Fibroblast of lung (primary cell): ENCODE results near the gene OS9. TPM values are rescaled to one million over a fixed set of nuclear protein-coding genes. Genes with fewer than 3 reads are reported as not detected.
A peak's percentile ranks its signal among the peaks of the same experiment; 100 is the strongest.

Source experiments
- DNase-seq, 2 donors: peaks; one replicate each; pipeline versions ENCODE4 v3.0.0 to v3.0.0-alpha.2; 2010; ENCODE audit warnings: low read depth in 2 of 2
- H2AFZ ChIP-seq: 2 replicates; pipeline ENCODE4 v1.5.1; 2012; ENCODE audit warnings: low read length, control low read depth, inconsistent platforms
- H3K27ac ChIP-seq: 2 replicates; pipeline ENCODE4 v1.5.1; 2011; ENCODE audit warnings: low read length, control low read depth; ENCODE audit not compliant: insufficient read depth
- H3K27me3 ChIP-seq: 2 replicates; pipeline ENCODE4 v1.5.1; 2011; ENCODE audit warnings: mild to moderate bottlenecking, low read length; ENCODE audit not compliant: control insufficient read depth, insufficient read depth
- H3K36me3 ChIP-seq: 2 replicates; pipeline ENCODE4 v1.5.1; 2011; ENCODE audit warnings: low read length; ENCODE audit not compliant: control insufficient read depth, insufficient read depth
- H3K4me1 ChIP-seq: 2 replicates; pipeline ENCODE4 v1.5.1; 2011; ENCODE audit warnings: low read length; ENCODE audit not compliant: control insufficient read depth, insufficient read depth; ENCODE audit errors: extremely low read depth
- H3K4me2 ChIP-seq: 2 replicates; pipeline ENCODE4 v1.5.1; 2011; ENCODE audit warnings: low read length, control low read depth; ENCODE audit not compliant: insufficient read depth; ENCODE audit errors: extremely low read depth
- H3K4me3 ChIP-seq, 4 experiments: fragments of 200-600 bp in 1 of 4; sonication (generic) in 1 of 4; replicated peaks in 1 of 4; 2 replicates each; pipeline ENCODE4 v1.5.1; 2011 to 2016; ENCODE audit warnings: low read length in 4 of 4, low read depth in 3 of 4, mild to moderate bottlenecking in 3 of 4, control low read depth in 2 of 4, inconsistent platforms in 1 of 4, mixed read lengths in 1 of 4; ENCODE audit not compliant: insufficient read depth in 1 of 4; ENCODE audit errors: control extremely low read depth in 1 of 4
- H3K79me2 ChIP-seq: 2 replicates; pipeline ENCODE4 v1.5.1; 2012; ENCODE audit warnings: mild to moderate bottlenecking, low read length, inconsistent platforms; ENCODE audit not compliant: control insufficient read depth, insufficient read depth
- H3K9ac ChIP-seq: 2 replicates; pipeline ENCODE4 v1.5.1; 2011; ENCODE audit warnings: mild to moderate bottlenecking, low read length, control low read depth; ENCODE audit not compliant: insufficient read depth
- H3K9me3 ChIP-seq: 2 replicates; pipeline ENCODE4 v1.5.1; 2012; ENCODE audit warnings: low read depth, low read length; ENCODE audit not compliant: control insufficient read depth, insufficient read depth
- H4K20me1 ChIP-seq: 2 replicates; pipeline ENCODE4 v1.5.1; 2011; ENCODE audit warnings: low read length; ENCODE audit not compliant: control insufficient read depth, insufficient read depth; ENCODE audit errors: extremely low read depth
- EZH2 ChIP-seq: IDR thresholded peaks from 2 replicates; pipeline ENCODE4 v1.5.1; 2012; ENCODE audit warnings: low read length, control low read depth, mild to moderate bottlenecking; ENCODE audit errors: missing control alignments
- polyA plus RNA-seq, 2 donors: library from polyadenylated mRNA; depleted of rRNA in 1 of 2; stranded (reverse) in 1 of 2; unstranded in 1 of 2; fragments of >200 nt; gene quantifications; 2 replicates each; pipeline ENCODE4 v1.2.1, GENCODE V29; 2011 to 2012; ENCODE audit warnings: missing spikeins in 1 of 2
- total RNA-seq: library from RNA; depleted of rRNA; stranded (reverse); fragments of >200 nt; gene quantifications from 2 replicates; pipeline ENCODE4 v1.2.1, GENCODE V29; 2014
- TF ChIP-seq, protein P1 (sequence below), 2 donors: IDR thresholded peaks in 1 of 2; conservative IDR thresholded peaks in 1 of 2; 1 replicate in 1 of 2; 2 replicates in 1 of 2; pipeline ENCODE4 v1.5.1; 2011 to 2012; ENCODE audit warnings: low read length in 2 of 2, control low read depth in 1 of 2, inconsistent platforms in 1 of 2, low read depth in 1 of 2, mild to moderate bottlenecking in 1 of 2

OS9 gene
- total and polyA plus RNA-seq, 2 donors (not counting 1 experiment from before 2014, with no cell fraction given): 170 to 316 TPM

DNA sequence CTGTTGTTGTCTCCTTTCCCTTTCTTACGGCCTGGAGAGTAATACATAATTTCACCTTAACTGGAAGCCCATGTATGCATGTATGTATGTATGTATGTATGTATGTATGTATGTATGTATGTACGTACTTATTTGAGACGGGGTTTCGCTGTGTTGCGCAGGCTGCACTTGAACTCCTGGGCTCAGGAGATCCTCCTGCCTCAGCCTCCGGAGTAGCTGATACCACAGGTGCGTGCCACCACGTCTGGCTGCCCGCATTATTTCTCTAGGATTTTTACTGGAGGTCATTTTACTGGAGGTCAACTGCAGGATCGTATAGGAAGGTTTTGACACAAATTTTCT, 644 bp upstream of the OS9 start:
- H3K4me3 ChIP-seq: peak overlapping the region in 1 of 4 experiments; percentile 16
- peak overlapping the region; percentile 60 for H3K4me2 ChIP-seq
- H3K36me3 ChIP-seq: peaks cover 6% of the 10 kb centered on the region
- no peak for TF ChIP-seq EZH2
- TF ChIP-seq, protein P1, sequence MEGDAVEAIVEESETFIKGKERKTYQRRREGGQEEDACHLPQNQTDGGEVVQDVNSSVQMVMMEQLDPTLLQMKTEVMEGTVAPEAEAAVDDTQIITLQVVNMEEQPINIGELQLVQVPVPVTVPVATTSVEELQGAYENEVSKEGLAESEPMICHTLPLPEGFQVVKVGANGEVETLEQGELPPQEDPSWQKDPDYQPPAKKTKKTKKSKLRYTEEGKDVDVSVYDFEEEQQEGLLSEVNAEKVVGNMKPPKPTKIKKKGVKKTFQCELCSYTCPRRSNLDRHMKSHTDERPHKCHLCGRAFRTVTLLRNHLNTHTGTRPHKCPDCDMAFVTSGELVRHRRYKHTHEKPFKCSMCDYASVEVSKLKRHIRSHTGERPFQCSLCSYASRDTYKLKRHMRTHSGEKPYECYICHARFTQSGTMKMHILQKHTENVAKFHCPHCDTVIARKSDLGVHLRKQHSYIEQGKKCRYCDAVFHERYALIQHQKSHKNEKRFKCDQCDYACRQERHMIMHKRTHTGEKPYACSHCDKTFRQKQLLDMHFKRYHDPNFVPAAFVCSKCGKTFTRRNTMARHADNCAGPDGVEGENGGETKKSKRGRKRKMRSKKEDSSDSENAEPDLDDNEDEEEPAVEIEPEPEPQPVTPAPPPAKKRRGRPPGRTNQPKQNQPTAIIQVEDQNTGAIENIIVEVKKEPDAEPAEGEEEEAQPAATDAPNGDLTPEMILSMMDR (conservative IDR thresholded peaks at IDR 0.05 in 1 of 2, IDR thresholded peaks at IDR 0.05 in 1 of 2; ENCODE audit: low read depth in 1 of 2, low read length in 2 of 2): no peak
- peaks cover 4% of the 10 kb centered on the region for H3K79me2 ChIP-seq
- H3K27me3 ChIP-seq: no peaks in the 10 kb centered on the region
- H3K9me3 ChIP-seq: no peaks in the 10 kb centered on the region
- H4K20me1 ChIP-seq: no peaks in the 10 kb centered on the region
- peak overlapping the region; percentile 42 for H2AFZ ChIP-seq
- H3K9ac ChIP-seq: no peak overlapping the region
- H3K4me1 ChIP-seq: peaks cover 2% of the 10 kb centered on the region
- H3K27ac ChIP-seq: no peak overlapping the region
- DNase-seq: peak in 1 of 2 donors; percentile 1

DNA sequence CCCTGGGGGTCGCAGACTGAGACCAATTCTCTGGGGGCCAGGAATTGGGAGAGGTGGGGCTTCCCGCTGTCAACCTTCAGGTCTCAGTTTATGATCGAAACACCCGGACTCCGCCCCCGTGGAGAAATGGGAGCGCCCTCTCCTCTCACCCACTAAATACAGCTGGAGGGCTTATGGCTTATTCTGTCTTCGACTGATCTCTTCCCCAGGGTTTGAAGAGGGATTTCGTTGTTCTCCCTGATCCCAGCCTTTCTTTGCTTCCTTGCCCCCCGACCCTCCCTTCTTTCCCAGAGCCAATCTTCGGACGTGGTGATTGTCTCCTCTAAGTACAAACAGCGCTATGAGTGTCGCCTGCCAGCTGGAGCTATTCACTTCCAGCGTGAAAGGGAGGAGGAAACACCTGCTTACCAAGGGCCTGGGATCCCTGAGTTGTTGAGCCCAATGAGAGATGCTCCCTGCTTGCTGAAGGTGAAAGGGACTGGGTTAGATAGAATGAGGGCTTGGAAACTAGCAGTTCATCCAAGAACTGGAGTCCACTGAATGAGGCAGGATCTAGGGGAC, 607 bp downstream of the OS9 start:
- Histone ChIP-seq H3K4me2 (peak overlapping the region; percentile 68), H3K79me2 (peaks cover 4% of the 10 kb centered on the region), H4K20me1 (no peaks in the 10 kb centered on the region), H3K4me1 (peaks cover 2% of the 10 kb centered on the region), H3K27ac (peak overlapping the region; percentile 83), H3K9ac (peak overlapping the region; percentile 76), H3K4me3 (peak overlapping the region; percentile 82 to 94 (median 88)), H3K36me3 (peaks cover 6% of the 10 kb centered on the region), H3K9me3 (no peaks in the 10 kb centered on the region), H2AFZ (peak overlapping the region; percentile 100), H3K27me3 (no peaks in the 10 kb centered on the region)
- peak in 1 of 2 donors; percentile 25 for DNase-seq
- TF ChIP-seq, protein P1 (conservative IDR thresholded peaks at IDR 0.05 in 1 of 2, IDR thresholded peaks at IDR 0.05 in 1 of 2; ENCODE audit: low read depth in 1 of 2, low read length in 2 of 2): no peak
- no peak for TF ChIP-seq EZH2

DNA sequence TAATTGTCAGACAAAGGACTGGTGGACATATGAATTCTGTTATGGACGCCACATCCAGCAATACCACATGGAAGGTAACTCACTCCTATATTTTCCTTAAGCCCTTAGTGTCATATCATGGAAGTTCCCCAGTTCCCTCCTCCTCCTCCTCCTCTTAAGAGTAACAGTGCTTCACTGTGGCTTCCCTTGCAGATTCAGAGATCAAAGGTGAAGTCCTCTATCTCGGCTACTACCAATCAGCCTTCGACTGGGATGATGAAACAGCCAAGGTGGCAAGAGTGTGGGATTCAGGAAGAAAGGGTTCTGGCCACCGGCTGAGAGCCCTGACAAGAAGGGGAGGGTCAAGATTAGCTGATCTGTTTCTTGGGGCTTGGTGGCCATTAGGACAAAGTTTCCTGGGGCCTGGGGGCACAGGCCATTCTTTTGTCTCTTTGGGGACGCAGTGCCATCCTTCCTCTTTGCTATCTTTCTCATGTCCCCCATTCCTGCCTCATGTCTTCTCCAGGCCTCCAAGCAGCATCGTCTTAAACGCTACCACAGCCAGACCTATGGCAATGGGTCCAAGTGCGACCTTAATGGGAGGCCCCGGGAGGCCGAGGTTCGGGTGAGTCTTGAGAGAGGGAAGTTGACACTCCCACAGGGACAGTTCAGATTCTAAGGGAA, 2.0 kb downstream of the OS9 start:
- TF ChIP-seq EZH2: no peak
- TF ChIP-seq, protein P1 (conservative IDR thresholded peaks at IDR 0.05 in 1 of 2, IDR thresholded peaks at IDR 0.05 in 1 of 2; ENCODE audit: low read depth in 1 of 2, low read length in 2 of 2): no peak
- H3K79me2 ChIP-seq: peaks cover 4% of the 10 kb centered on the region
- no peak for DNase-seq
- no peak overlapping the region for H3K9ac ChIP-seq
- no peak overlapping the region for H2AFZ ChIP-seq
- H3K4me2 ChIP-seq: no peak overlapping the region
- peaks cover 6% of the 10 kb centered on the region for H3K36me3 ChIP-seq
- no peaks in the 10 kb centered on the region for H3K9me3 ChIP-seq
- H3K27ac ChIP-seq: no peak overlapping the region
- no peaks in the 10 kb centered on the region for H3K27me3 ChIP-seq
- no peak overlapping the region for H3K4me3 ChIP-seq
- H3K4me1 ChIP-seq: peaks cover 2% of the 10 kb centered on the region
- H4K20me1 ChIP-seq: no peaks in the 10 kb centered on the region
